ENCODE results near the gene MRPS35.

GRCh38 chr12:27688671-27689070 lies 22.0 kb upstream of the MRPS35 start:
- no peak for TF ChIP-seq CTCF (IDR thresholded peaks at IDR 0.05)
- no peak for TF ChIP-seq POLR2A (IDR thresholded peaks at IDR 0.05)

All from ovary (tissue), 3 donors.